Frontal cortex (tissue), 4 donors: ENCODE measurements around the gene G0S2. TPM values are rescaled to one million over a fixed set of nuclear protein-coding genes. Genes with fewer than 3 reads are reported as not detected.

Experiments used
- DNase-seq, 2 donors: peaks; one replicate each; pipeline ENCODE4 v3.0.0; 2012; ENCODE audit warnings: low spot score in 2 of 2
- FAIRE-seq: peaks from 2 replicates; lab custom pipeline; 2012; peaks lifted over from hg19 to GRCh38; lab: Jason Lieb, UNC
- total RNA-seq: library from RNA; depleted of rRNA; stranded (reverse); fragments of >200 nt; gene quantifications from one replicate; pipeline ENCODE4 v1.2.3, GENCODE V29; 2014
- donor health status: control.
- donor health status: control.
- donor health status: control.

Gene G0S2
- total RNA-seq, 1 donor from 2014 or later, result 1.6 TPM

DNA sequence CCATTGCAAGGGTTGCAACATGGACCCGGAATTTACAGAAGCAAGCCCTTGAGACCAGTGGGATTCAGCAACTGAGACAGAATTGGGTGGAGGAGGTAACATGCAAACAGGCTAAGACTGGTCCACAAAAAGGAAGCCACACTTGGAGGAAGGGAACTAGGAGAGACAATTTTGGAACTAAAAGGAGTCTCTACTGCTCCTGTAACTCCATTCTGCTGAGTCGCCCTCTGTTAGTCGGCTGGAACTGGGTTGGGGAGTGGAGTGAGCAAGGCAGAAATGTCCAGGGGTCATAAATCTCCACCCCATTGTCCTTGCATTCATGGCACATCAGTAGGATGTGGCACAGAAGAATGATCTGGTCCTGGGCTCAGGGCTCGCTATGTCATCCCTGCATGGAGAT, 28.1 kb upstream of the G0S2 start:
- FAIRE-seq (no peak), DNase-seq (no peak)

DNA sequence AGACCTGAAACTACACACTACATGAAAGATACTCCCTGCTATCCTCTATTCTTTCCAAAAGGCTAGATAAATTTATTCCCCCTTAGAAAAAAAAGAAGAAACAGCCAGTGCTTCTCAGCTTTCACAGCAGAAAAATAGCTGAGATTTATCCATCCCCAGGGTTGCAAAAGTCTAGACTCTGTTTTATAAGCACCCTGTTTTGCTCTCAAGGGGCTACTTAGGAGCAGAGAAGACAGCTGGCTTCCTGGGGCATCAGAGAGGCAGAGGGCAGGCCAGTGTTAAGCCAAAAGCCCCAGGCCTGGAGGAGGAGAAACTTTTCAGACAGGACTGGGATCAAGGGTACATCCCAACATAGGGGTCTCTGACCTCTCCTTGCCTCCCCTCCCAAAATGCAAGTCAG, 26.9 kb upstream of the G0S2 start:
- DNase-seq (no peak), FAIRE-seq (no peak)

GRCh38 chr1:209648931-209649776, 26.1 kb upstream of the G0S2 start:
- FAIRE-seq (no peak), DNase-seq (no peak)

DNA sequence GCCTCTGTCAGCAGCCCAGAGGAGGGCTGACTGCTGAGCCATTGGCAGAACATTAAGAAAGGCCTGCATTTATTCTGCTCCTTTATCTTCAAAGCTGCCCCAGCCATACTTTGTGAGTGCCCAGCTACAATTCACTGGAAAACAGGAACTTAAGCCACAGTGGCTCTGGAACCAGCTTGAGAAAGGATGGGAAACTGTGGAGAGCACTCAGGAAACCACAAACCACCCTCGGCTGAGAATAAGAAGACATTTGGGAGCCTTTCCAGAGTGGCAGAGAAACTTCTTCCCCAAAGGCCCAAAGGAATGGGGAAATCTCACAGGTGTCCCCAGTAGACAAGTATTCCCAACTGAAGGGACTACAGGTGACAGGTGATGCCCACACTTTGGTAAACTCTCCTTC, 24.8 kb upstream of the G0S2 start:
- DNase-seq (no peak), FAIRE-seq (no peak)

GRCh38 chr1:209651138-209651587, 24.0 kb upstream of the G0S2 start:
- no peak for FAIRE-seq
- DNase-seq, result no peak

GRCh38 chr1:209652121-209652735, 23.0 kb upstream of the G0S2 start, which contains the start of gene LAMB3:
Gene LAMB3 (minus strand): TSS chr1:209652425. CDS start chr1:209650944, 1,481 bp downstream.
- DNase-seq (no peak), FAIRE-seq (no peak)

- FAIRE-seq (no peak), DNase-seq (peak in 1 of 2 donors; percentile 50)
Measured at GRCh38 chr1:209652873-209653401, 22.3 kb upstream of the G0S2 start.

DNA sequence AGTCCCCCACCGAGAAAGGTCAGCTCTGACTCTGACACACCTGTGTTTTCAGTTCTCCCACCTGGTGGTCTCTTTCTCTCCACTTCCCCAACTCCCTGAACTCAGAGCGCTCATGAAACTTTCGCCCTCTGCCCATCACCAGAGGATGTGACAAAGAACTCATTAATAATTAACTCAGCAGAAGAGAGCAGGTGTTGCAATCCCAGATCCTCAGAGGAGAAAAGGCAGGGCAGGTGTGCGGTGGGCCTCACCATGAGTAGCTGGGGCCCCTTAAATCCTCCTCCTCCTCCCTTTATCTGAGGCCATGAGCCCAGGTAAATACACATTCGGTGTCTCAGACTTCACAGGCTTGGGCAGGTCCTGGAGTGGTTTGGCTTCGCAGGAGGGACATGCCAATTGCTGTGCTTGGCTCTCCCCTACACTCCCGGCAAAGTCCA, 21.3 kb upstream of the G0S2 start:
- FAIRE-seq (no peak), DNase-seq (no peak)

DNA sequence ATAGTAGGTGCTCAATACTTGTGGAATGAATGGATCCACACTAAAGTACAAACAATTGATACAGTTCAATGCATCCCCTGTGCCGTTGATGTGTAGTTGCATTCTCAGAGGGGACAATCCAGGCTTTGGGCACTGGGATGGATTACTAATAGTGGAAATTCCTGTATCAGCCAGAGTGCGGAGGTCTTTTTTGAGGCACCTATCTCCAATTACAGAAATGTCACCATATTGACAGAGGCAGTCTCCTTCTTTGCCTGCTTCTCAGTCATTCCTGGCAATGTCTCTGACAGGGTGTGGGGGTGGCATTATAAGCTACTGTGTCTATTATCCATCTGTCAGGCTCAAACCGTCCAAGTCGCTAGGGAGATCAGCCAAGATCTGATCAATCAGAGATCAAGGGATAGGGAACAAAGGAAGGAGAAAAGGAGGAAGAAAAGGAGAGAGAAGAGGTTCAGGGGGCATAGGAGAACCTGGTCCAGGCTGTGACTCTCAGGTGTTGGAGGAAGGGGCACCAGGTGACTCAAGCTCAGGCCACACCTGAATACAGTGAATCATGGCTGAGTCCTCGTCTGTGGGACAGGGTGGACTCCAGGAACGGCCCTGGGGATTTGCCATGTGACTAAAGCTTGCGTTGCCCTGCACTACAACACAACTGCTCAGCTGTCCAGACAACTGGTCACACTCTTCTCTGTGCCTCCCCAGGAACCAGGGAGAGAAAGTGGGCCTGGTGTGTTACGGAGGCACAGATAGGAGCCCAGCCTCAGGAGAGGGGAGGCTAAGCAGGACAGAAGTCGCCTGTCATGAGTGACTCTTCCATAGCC, 19.6 kb upstream of the G0S2 start:
- no peak for FAIRE-seq
- DNase-seq, result no peak

- DNase-seq, result no peak
- FAIRE-seq, result no peak
Measured at GRCh38 chr1:209657140-209657879, 17.9 kb upstream of the G0S2 start.

- no peak for DNase-seq
- no peak for FAIRE-seq
Measured at GRCh38 chr1:209657918-209658317, 17.3 kb upstream of the G0S2 start.

- no peak for FAIRE-seq
- no peak for DNase-seq
Measured at GRCh38 chr1:209659909-209660308, 15.3 kb upstream of the G0S2 start.

DNA sequence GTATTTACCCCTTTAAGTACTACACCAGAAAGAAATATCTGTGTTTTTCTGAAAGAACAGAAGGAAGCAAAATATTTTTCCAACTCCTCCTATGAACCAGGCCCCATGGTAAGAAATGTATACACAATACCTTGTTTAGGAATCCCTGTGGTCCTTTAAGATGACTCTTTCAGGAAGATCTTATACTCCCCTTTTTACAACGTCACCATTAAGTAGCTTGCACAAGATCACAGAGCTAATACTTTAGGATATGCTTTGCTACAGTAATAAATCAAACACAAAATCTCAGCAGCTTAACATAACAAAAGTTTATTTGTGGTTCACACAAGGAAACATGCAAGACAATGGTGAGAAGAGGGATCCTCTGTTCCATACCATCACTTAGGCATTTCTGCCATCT, 14.1 kb upstream of the G0S2 start:
- DNase-seq (no peak), FAIRE-seq (no peak)

DNA sequence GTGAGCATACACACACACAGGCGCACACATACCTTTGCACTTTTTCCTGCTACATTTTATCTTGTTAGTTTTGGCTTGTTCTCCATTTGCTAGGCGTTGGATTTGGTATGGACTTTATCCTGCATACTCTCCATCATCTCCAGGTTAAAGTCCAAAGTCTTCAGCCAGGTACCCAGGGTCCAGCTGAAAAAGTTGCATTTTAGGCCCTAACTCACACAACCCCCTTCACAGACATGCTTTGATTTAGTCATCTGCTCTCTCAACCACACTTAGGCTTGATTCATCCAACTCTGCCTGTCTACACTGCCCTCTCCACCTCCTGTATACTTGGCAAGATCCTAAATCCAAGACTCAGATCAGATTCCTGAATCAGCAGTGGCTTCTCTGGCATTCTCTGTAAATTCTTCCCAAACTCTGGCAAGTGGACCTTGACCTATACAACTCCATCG, 12.3 kb upstream of the G0S2 start:
- DNase-seq, result no peak
- FAIRE-seq, result no peak

DNA sequence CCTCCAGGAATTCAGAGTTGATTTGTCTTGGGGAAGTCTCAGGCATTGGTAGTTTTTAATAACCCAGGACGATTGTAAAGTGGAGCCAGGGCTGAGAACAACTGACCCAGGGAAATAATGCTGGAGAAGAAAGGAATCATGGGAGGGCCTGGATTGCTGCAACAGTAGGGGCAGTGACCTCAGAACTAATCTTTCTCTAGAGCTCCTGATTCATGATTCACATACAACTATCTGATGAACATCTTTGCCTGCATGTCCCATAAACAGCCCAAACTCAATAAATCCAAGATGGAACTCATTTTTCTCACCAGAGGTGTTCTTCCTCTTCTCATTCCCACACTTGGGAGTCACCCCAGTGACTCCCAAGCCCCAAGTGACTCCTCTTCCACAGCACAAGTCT, 8.1 kb upstream of the G0S2 start:
- FAIRE-seq, result no peak

DNA sequence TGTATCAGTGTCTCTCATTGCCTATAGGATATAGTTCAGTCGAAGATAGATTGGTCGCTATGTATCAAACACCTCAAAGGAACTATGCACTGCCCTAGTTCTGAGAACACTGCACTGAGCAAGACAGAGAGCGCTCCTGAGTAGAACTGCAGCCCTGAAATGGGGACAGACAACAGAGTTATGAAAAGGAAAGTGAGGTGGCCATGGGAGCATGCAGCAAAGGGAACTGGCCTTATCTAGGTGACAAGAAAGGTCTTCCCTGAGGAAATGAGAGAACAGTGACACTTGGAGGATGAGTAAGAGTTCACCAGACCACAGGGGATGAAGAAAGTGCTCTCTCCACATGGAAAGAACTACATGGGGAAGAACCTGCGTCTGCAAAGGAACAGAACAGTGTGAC, 7.5 kb upstream of the G0S2 start:
- no peak for FAIRE-seq
- DNase-seq, result no peak

More for the DNA sequence above, 8.1 kb upstream of the G0S2 start:
- no peak for DNase-seq

DNA sequence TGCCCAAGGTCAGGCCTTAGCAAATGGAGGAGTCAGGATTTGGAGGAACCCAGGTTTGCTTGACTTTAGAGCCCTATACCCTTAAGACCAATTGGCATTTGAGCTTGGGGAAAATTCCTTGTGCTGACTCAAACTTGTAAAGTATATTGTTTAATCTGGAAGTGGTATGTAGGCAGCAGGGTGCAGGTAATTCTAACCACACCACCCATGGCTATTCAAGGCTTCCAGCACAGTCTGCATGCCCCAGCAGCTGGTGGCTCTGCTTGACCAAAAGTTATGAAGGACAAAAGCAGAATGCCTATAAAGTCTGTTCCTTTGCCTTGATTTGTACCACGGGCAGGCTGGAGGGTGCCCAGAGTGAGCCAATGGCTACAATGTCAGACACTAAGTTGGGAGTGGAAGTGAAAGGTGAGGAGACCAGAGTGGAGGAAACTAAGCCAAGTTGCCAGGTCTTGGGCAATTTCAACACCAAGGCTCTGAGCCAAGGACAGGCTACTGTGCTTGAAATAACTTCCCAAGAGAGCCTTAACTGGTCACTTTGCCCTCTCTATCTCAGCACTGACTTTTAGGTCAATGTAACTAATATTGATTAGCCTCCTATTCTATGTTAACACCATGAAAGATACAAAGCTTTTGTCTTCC, 4.7 kb upstream of the G0S2 start:
- DNase-seq, result no peak
- FAIRE-seq, result no peak

DNA sequence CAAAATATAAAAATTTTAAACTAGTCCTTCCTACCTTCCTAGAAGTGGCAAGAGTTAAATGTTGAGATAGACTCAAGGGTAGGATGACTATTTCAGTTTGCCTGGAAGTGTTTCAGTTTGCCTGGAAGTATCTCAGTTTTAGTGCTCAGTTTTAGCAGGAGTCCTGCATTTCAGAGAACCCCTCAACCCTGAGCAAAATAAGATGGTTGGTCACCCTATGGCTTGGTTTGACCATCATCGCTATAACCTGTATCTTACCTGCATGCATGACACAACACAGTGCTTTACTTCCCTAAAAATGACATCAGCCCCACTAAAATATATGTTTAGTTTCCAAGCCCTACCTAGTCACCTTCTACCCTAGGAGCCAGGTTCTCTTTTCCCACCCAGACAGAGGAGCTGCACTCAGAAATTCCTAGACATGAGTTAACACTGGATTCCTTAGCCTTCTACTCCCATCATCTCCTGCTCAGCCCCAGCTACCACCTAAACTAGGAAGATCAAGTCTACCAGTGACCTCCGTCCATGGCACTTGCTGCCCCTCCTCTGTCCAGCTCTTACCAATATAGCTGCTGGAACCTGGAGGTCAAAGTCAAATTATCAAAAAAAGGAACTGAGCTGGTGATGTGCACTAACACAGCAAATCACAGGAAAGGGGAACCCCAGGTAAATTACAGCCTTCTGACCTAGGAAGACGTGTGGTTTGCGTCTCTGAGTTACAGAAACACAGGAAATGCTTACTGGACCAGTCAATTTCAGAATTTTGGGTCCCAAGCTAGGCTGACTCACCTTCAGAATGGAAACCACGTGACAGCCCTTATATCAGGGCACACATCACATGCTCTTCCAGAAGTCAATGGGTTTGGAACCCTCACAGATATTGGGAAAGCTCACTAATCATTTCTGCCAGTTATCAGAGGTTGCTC, 2.2 kb upstream of the G0S2 start:
- FAIRE-seq, result no peak
- DNase-seq, result no peak
